CD4-positive, alpha-beta memory T cell (primary cell): ENCODE measurements around the gene PUS1. TPM values are rescaled to one million over a fixed set of nuclear protein-coding genes. Genes with fewer than 3 reads are reported as not detected.
"Not testable (repeated sequence)": the region's sequence is repeated elsewhere in the genome, so short reads cannot be mapped to it uniquely, and the experiment has no call there.

Experiments used
- CTCF ChIA-PET: fragments of 350-600 bp; sonication (Branson Sonifier 250); formaldehyde crosslinking; loops from one replicate; lab custom pipeline; 2021; ENCODE audit warnings: inconsistent platforms; ENCODE audit not compliant: partially characterized antibody; lab: Charles Lee
- POLR2A ChIA-PET: fragments of 350-600 bp; sonication (Branson Sonifier 250); formaldehyde crosslinking; loops from one replicate; lab custom pipeline; 2021; ENCODE audit not compliant: partially characterized antibody; lab: Charles Lee
- DNase-seq, 5 donors: peaks; one replicate each; pipeline versions ENCODE4 v3.0.0 to v3.0.0-alpha.2; 2020 to 2022; ENCODE audit warnings: mixed read lengths in 1 of 5
- H3K27ac ChIP-seq: one replicate; pipeline ENCODE4 v1.7.0; 2013; ENCODE audit warnings: low read depth, low read length
- H3K27me3 ChIP-seq: 2 replicates; pipeline ENCODE4 v1.7.0; 2013; ENCODE audit warnings: mild to moderate bottlenecking, low read length, moderate library complexity; ENCODE audit not compliant: insufficient read depth
- H3K36me3 ChIP-seq: 2 replicates; pipeline ENCODE4 v1.7.0; 2013; ENCODE audit warnings: mild to moderate bottlenecking, low read length, moderate library complexity; ENCODE audit not compliant: insufficient read depth
- H3K4me1 ChIP-seq: 2 replicates; pipeline ENCODE4 v1.7.0; 2013; ENCODE audit warnings: mild to moderate bottlenecking, low read length, moderate library complexity; ENCODE audit not compliant: insufficient read depth
- H3K4me3 ChIP-seq, 2 donors: one replicate each; pipeline ENCODE4 v1.7.0; 2013; ENCODE audit warnings: low read length in 2 of 2, mild to moderate bottlenecking in 1 of 2
- H3K9me3 ChIP-seq, 2 donors: one replicate each; pipeline ENCODE4 v1.7.0; 2013; ENCODE audit warnings: low read length in 2 of 2, control low read depth in 1 of 2; ENCODE audit not compliant: control insufficient read depth in 1 of 2
- H3K27ac Mint-ChIP-seq, 7 donors: one replicate each; pipeline ENCODE4 v1.8.0; 2020 to 2021; ENCODE audit warnings: mixed read lengths in 7 of 7, mild to moderate bottlenecking in 6 of 7, inconsistent platforms in 3 of 7, moderate library complexity in 3 of 7
- H3K27me3 Mint-ChIP-seq, 2 donors: one replicate each; pipeline ENCODE4 v1.8.0; 2020 to 2021; ENCODE audit warnings: mixed read lengths in 2 of 2
- H3K36me3 Mint-ChIP-seq, 2 donors: one replicate each; pipeline ENCODE4 v1.8.0; 2020 to 2021; ENCODE audit warnings: mixed read lengths in 2 of 2, inconsistent platforms in 1 of 2, mild to moderate bottlenecking in 1 of 2
- H3K4me1 Mint-ChIP-seq, 4 donors: one replicate each; pipeline ENCODE4 v1.8.0; 2020 to 2021; ENCODE audit warnings: mixed read lengths in 4 of 4, mild to moderate bottlenecking in 1 of 4
- H3K4me3 Mint-ChIP-seq, 8 donors: one replicate each; pipeline ENCODE4 v1.8.0; 2020 to 2021; ENCODE audit warnings: mixed read lengths in 8 of 8, mild to moderate bottlenecking in 7 of 8, moderate library complexity in 6 of 8, inconsistent platforms in 3 of 8
- H3K9me3 Mint-ChIP-seq, 8 donors: one replicate each; pipeline ENCODE4 v1.8.0; 2020 to 2021; ENCODE audit warnings: mixed read lengths in 8 of 8, mild to moderate bottlenecking in 5 of 8, inconsistent platforms in 3 of 8, moderate library complexity in 1 of 8
- intact Hi-C: fragments of 100-400 bp; cut with micrococcal nuclease; formaldehyde crosslinking; loops from one replicate; pipeline ENCODE4 v1.15.1; 2023
- polyA plus RNA-seq, 2 donors: library from polyadenylated mRNA; unstranded; fragments of 300-500 nt; fragmentation: Illumina TruSeq; gene quantifications; one replicate each; pipeline ENCODE4 v1.2.3, GENCODE V29; 2021
- total RNA-seq, 2 experiments: library from RNA; stranded (reverse); gene quantifications; one replicate each; pipeline ENCODE4 v1.2.3, GENCODE V29; 2021

The PUS1 gene
- total and polyA plus RNA-seq, 4 experiments from 2014 or later: 12.0 to 48.1 (median 34.9) TPM

GRCh38 chr12:131950182-131950913, 21.3 kb downstream of the PUS1 start:
- H3K27me3 ChIP-seq: no peaks in the 10 kb centered on the region
- H3K9me3 ChIP-seq: no peaks in the 10 kb centered on the region
- DNase-seq: peak in 4 of 5 donors; percentile 13 to 51 (median 28)
- H3K27me3 Mint-ChIP-seq: no peaks in the 10 kb centered on the region
- CTCF ChIA-PET: interaction anchor here (1.0 kb wide), 2 partner anchors 86 to 99 kb away, joined by 3 read pairs; no protein-coding TSS in a partner anchor
- POLR2A ChIA-PET: interaction anchor here (0.9 to 3.2 kb wide), 7 partner anchors 12 to 414 kb away, joined by 3 to 38 read pairs (median 4); partner anchors contain the start of genes PUS1 and SFSWAP
- peaks cover 50% of the 10 kb centered on the region for H3K4me1 ChIP-seq
- no peaks in the 10 kb centered on the region for H3K9me3 Mint-ChIP-seq
- peak overlapping the region; percentile 91 to 96 (median 94) for H3K27ac Mint-ChIP-seq
- H3K4me3 Mint-ChIP-seq: peak overlapping the region; percentile 91 to 95 (median 94)
- intact Hi-C loops: no loop called here
- peak overlapping the region; percentile 52 to 75 for H3K4me3 ChIP-seq
- H3K27ac ChIP-seq: peak overlapping the region; percentile 79
- H3K4me1 Mint-ChIP-seq: peaks cover 25 to 55% (median 38%) of the 10 kb centered on the region in 4 donors
- no peaks in the 10 kb centered on the region for H3K36me3 ChIP-seq
- peaks cover 0 to 9% of the 10 kb centered on the region in 2 donors for H3K36me3 Mint-ChIP-seq

- H3K36me3 ChIP-seq, intact Hi-C loops, H3K27ac ChIP-seq, H3K27me3 ChIP-seq, POLR2A ChIA-PET, H3K4me3 ChIP-seq, H3K9me3 Mint-ChIP-seq, H3K4me3 Mint-ChIP-seq, H3K27me3 Mint-ChIP-seq, DNase-seq, H3K9me3 ChIP-seq: not testable (repeated sequence)
- CTCF ChIA-PET: interaction anchor here (1.4 kb wide), 1 partner anchor 9 kb away, joined by 7 read pairs; no protein-coding TSS in a partner anchor
- Mint-ChIP-seq H3K4me1 (peaks cover 36 to 67% (median 46%) of the 10 kb centered on the region in 4 donors), H3K36me3 (peaks cover 0 to 13% of the 10 kb centered on the region in 2 donors), H3K27ac (peak overlapping the region in 2 of 7 donors; percentile 52 to 68)
- H3K4me1 ChIP-seq: peaks cover 62% of the 10 kb centered on the region
Observed at GRCh38 chr12:131953810-131954209, 24.7 kb downstream of the PUS1 start.

GRCh38 chr12:131954460-131954859, 25.4 kb downstream of the PUS1 start:
- CTCF ChIA-PET, H3K4me3 Mint-ChIP-seq, DNase-seq, POLR2A ChIA-PET, H3K27ac Mint-ChIP-seq, H3K27me3 Mint-ChIP-seq, H3K36me3 ChIP-seq, H3K9me3 ChIP-seq, H3K9me3 Mint-ChIP-seq, H3K27ac ChIP-seq, H3K27me3 ChIP-seq, intact Hi-C loops, H3K4me3 ChIP-seq: not testable (repeated sequence)
- Mint-ChIP-seq H3K4me1 (peaks cover 39 to 67% (median 48%) of the 10 kb centered on the region in 4 donors), H3K36me3 (peaks cover 0 to 17% of the 10 kb centered on the region in 2 donors)
- peaks cover 62% of the 10 kb centered on the region for H3K4me1 ChIP-seq

- Mint-ChIP-seq H3K27me3 (no peaks in the 10 kb centered on the region), H3K4me1 (peaks cover 45 to 66% (median 57%) of the 10 kb centered on the region in 4 donors), H3K27ac (peak overlapping the region in 5 of 7 donors; percentile 27 to 86 (median 72)), H3K9me3 (no peaks in the 10 kb centered on the region), H3K36me3 (peaks cover 14 to 32% of the 10 kb centered on the region in 2 donors), H3K4me3 (peak overlapping the region in 1 of 8 donors; percentile 21)
- ChIA-PET CTCF (no interaction called here), POLR2A (interaction anchor here (0.6 to 1.4 kb wide), 2 partner anchors 10 to 66 kb away, joined by 3 to 8 read pairs; partner anchors contain the start of gene EP400)
- intact Hi-C loops: no loop called here
- H3K27me3 ChIP-seq: no peaks in the 10 kb centered on the region
- H3K27ac ChIP-seq: no peak overlapping the region
- H3K9me3 ChIP-seq: no peaks in the 10 kb centered on the region
- peaks cover 52% of the 10 kb centered on the region for H3K4me1 ChIP-seq
- H3K36me3 ChIP-seq: peaks cover 6% of the 10 kb centered on the region
- DNase-seq: no peak
- no peak overlapping the region for H3K4me3 ChIP-seq
Observed at GRCh38 chr12:131959116-131959515, 30.0 kb downstream of the PUS1 start.

GRCh38 chr12:131959641-131960589, 30.8 kb downstream of the PUS1 start:
- H3K4me1 Mint-ChIP-seq: peaks cover 49 to 72% (median 61%) of the 10 kb centered on the region in 4 donors
- H3K9me3 ChIP-seq: no peaks in the 10 kb centered on the region
- peaks cover 53% of the 10 kb centered on the region for H3K4me1 ChIP-seq
- H3K36me3 ChIP-seq: peaks cover 6% of the 10 kb centered on the region
- no peaks in the 10 kb centered on the region for H3K27me3 ChIP-seq
- peak overlapping the region in 6 of 7 donors; percentile 15 to 86 (median 74) for H3K27ac Mint-ChIP-seq
- no peaks in the 10 kb centered on the region for H3K27me3 Mint-ChIP-seq
- H3K4me3 ChIP-seq: no peak overlapping the region
- H3K4me3 Mint-ChIP-seq: peak overlapping the region in 1 of 8 donors; percentile 21
- intact Hi-C loops: no loop called here
- peaks cover 14 to 33% of the 10 kb centered on the region in 2 donors for H3K36me3 Mint-ChIP-seq
- POLR2A ChIA-PET: interaction anchor here (0.6 to 1.4 kb wide), 2 partner anchors 10 to 66 kb away, joined by 3 to 8 read pairs; partner anchors contain the start of gene EP400
- H3K9me3 Mint-ChIP-seq: no peaks in the 10 kb centered on the region
- CTCF ChIA-PET: no interaction called here
- DNase-seq: no peak
- H3K27ac ChIP-seq: no peak overlapping the region

- H3K36me3 ChIP-seq, POLR2A ChIA-PET, H3K27ac ChIP-seq, H3K27me3 Mint-ChIP-seq, H3K4me3 ChIP-seq, DNase-seq, CTCF ChIA-PET, H3K4me3 Mint-ChIP-seq, H3K27me3 ChIP-seq, H3K9me3 Mint-ChIP-seq, intact Hi-C loops, H3K9me3 ChIP-seq: not testable (repeated sequence)
- Mint-ChIP-seq H3K27ac (peak overlapping the region in 2 of 7 donors; percentile 17 to 48), H3K4me1 (peaks cover 49 to 77% (median 65%) of the 10 kb centered on the region in 4 donors), H3K36me3 (peaks cover 19 to 40% of the 10 kb centered on the region in 2 donors)
- H3K4me1 ChIP-seq: peaks cover 53% of the 10 kb centered on the region
Observed at GRCh38 chr12:131960590-131961325, 31.7 kb downstream of the PUS1 start.
